Tibial nerve (tissue), 4 donors: ENCODE measurements around the gene SLC24A3. TPM values are rescaled to one million over a fixed set of nuclear protein-coding genes. Genes with fewer than 3 reads are reported as not detected.

Experiments used
- DNase-seq, 2 donors: peaks; one replicate each; pipeline ENCODE4 v3.0.0-alpha.2; 2019; ENCODE audit warnings: low spot score in 2 of 2
- H3K27ac ChIP-seq, 4 donors: fragments of 200-600 bp; sonication (generic) in 3 of 4; one replicate each; pipeline ENCODE4 v1.5.1; 2017 to 2019; ENCODE audit warnings: mild to moderate bottlenecking in 1 of 4
- H3K27me3 ChIP-seq, 2 donors: fragments of 200-600 bp; sonication (generic) in 1 of 2; one replicate each; pipeline versions ENCODE4 v1.5.1 to v1.6.0; 2017 to 2019
- H3K36me3 ChIP-seq, 3 donors: fragments of 200-600 bp; sonication (generic); one replicate each; pipeline ENCODE4 v1.5.1; 2018 to 2019
- H3K4me1 ChIP-seq, 4 donors: fragments of 200-600 bp; sonication (generic) in 3 of 4; one replicate each; pipeline ENCODE4 v1.5.1; 2017 to 2019
- H3K4me3 ChIP-seq, 4 donors: fragments of 200-600 bp; sonication (generic) in 3 of 4; one replicate each; pipeline ENCODE4 v1.5.1; 2017 to 2019; ENCODE audit warnings: mild to moderate bottlenecking in 1 of 4, moderate library complexity in 1 of 4
- H3K9me3 ChIP-seq, 4 donors: fragments of 200-600 bp; sonication (generic) in 3 of 4; one replicate each; pipeline ENCODE4 v1.5.1; 2017 to 2019
- CTCF ChIP-seq, 5 experiments: fragments of 200-600 bp in 3 of 5; fragments of 450-650 bp in 2 of 5; sonication (generic) in 3 of 5; IDR thresholded peaks; one replicate each; pipeline ENCODE4 v1.5.1; 2016 to 2019; ENCODE audit warnings: antibody characterized with exemption in 5 of 5, mild to moderate bottlenecking in 3 of 5, moderate library complexity in 2 of 5
- EP300 ChIP-seq, 2 donors: sonication (generic); formaldehyde crosslinking; IDR thresholded peaks; one replicate each; pipeline ENCODE4 v1.6.1; 2017; ENCODE audit warnings: antibody characterized with exemption in 2 of 2, mild to moderate bottlenecking in 1 of 2
- POLR2A ChIP-seq, 2 donors: fragments of 450-650 bp; IDR thresholded peaks; one replicate each; pipeline ENCODE4 v1.6.1; 2017; ENCODE audit warnings: antibody characterized with exemption in 2 of 2, mild to moderate bottlenecking in 2 of 2, moderate library complexity in 2 of 2
- WGBS, 2 donors: methylation state at CpG; one replicate each; pipeline ENCODE4 v1.1.5; 2018; 5-methylcytosine and 5-hydroxymethylcytosine counted together
- total RNA-seq, 4 donors: library from RNA; depleted of rRNA; stranded (reverse); fragments of >200 nt; gene quantifications; one replicate each; pipeline ENCODE4 v1.1.0, GENCODE V29; 2016

Gene SLC24A3
- total RNA-seq, 4 donors from 2014 or later = 1.3 to 4.0 (median 2.7) TPM

- WGBS, 2 donors = 73 to 78% methylated on average over 1 of the region's 1 CpG
- H3K9me3 ChIP-seq = no peaks in the 10 kb centered on the region
Measured at GRCh38 chr20:19335341-19335740, 122.9 kb downstream of the SLC24A3 start.

GRCh38 chr20:19335916-19336315 lies 123.5 kb downstream of the SLC24A3 start:
- TF ChIP-seq POLR2A (IDR thresholded peaks at IDR 0.05) (no peak), EP300 (IDR thresholded peaks at IDR 0.05) (no peak), CTCF (IDR thresholded peaks at IDR 0.05) (no peak)
- no peak overlapping the region for H3K4me3 ChIP-seq
- no peak for DNase-seq
- H3K36me3 ChIP-seq = no peaks in the 10 kb centered on the region
- H3K4me1 ChIP-seq = no peaks in the 10 kb centered on the region
- no peaks in the 10 kb centered on the region for H3K27me3 ChIP-seq
- no peak overlapping the region for H3K27ac ChIP-seq
- no peaks in the 10 kb centered on the region for H3K9me3 ChIP-seq
- WGBS, 2 donors = 74 to 86% methylated on average over 2 of the region's 2 CpGs

More at GRCh38 chr20:19335341-19335740, 122.9 kb downstream of the SLC24A3 start:
- Histone ChIP-seq H3K4me1 (no peaks in the 10 kb centered on the region), H3K36me3 (no peaks in the 10 kb centered on the region), H3K27ac (no peak overlapping the region), H3K27me3 (no peaks in the 10 kb centered on the region), H3K4me3 (no peak overlapping the region)
- no peak for DNase-seq
- TF ChIP-seq CTCF (IDR thresholded peaks at IDR 0.05) = no peak
- TF ChIP-seq POLR2A (IDR thresholded peaks at IDR 0.05) = no peak
- TF ChIP-seq EP300 (IDR thresholded peaks at IDR 0.05) = no peak

GRCh38 chr20:19336631-19337030 lies 124.2 kb downstream of the SLC24A3 start:
- H3K4me3 ChIP-seq = no peak overlapping the region
- WGBS, 2 donors = 68 to 78% methylated on average over 6 to 7 of the region's 7 CpGs

GRCh38 chr20:19338380-19338779 lies 125.9 kb downstream of the SLC24A3 start:
- Histone ChIP-seq H3K27me3 (no peaks in the 10 kb centered on the region), H3K9me3 (no peaks in the 10 kb centered on the region), H3K4me1 (no peaks in the 10 kb centered on the region), H3K4me3 (no peak overlapping the region), H3K27ac (no peak overlapping the region), H3K36me3 (no peaks in the 10 kb centered on the region)
- WGBS, 2 donors = 66 to 72% methylated on average over 3 of the region's 3 CpGs
- DNase-seq = no peak
- TF ChIP-seq POLR2A (IDR thresholded peaks at IDR 0.05) = no peak
- no peak for TF ChIP-seq EP300 (IDR thresholded peaks at IDR 0.05)
- no peak for TF ChIP-seq CTCF (IDR thresholded peaks at IDR 0.05)

More at GRCh38 chr20:19336631-19337030, 124.2 kb downstream of the SLC24A3 start:
- no peaks in the 10 kb centered on the region for H3K36me3 ChIP-seq
- H3K4me1 ChIP-seq = no peaks in the 10 kb centered on the region
- DNase-seq = no peak
- no peaks in the 10 kb centered on the region for H3K27me3 ChIP-seq
- no peaks in the 10 kb centered on the region for H3K9me3 ChIP-seq
- no peak overlapping the region for H3K27ac ChIP-seq
- TF ChIP-seq POLR2A (IDR thresholded peaks at IDR 0.05) (no peak), EP300 (IDR thresholded peaks at IDR 0.05) (no peak), CTCF (IDR thresholded peaks at IDR 0.05) (no peak)

GRCh38 chr20:19338960-19339359 lies 126.5 kb downstream of the SLC24A3 start:
- Histone ChIP-seq H3K27ac (no peak overlapping the region), H3K9me3 (no peaks in the 10 kb centered on the region), H3K4me3 (no peak overlapping the region), H3K27me3 (no peaks in the 10 kb centered on the region), H3K4me1 (no peaks in the 10 kb centered on the region), H3K36me3 (no peaks in the 10 kb centered on the region)
- WGBS, 2 donors = 52 to 55% methylated on average over 6 of the region's 6 CpGs
- DNase-seq = no peak
- TF ChIP-seq CTCF (IDR thresholded peaks at IDR 0.05) (no peak), EP300 (IDR thresholded peaks at IDR 0.05) (no peak), POLR2A (IDR thresholded peaks at IDR 0.05) (no peak)
